Liver (tissue), 9 donors: ENCODE data around the gene BDP1. TPM values are rescaled to one million over a fixed set of nuclear protein-coding genes. Genes with fewer than 3 reads are reported as not detected.
"Not testable (repeated sequence)": the region's sequence is repeated elsewhere in the genome, so short reads cannot be mapped to it uniquely, and the experiment has no call there.

Experiments
- DNase-seq: peaks from one replicate; pipeline ENCODE4 v3.0.0-alpha.2; 2017; ENCODE audit warnings: low spot score
- H3K27ac ChIP-seq, 2 donors: one replicate each; pipeline ENCODE4 v1.7.0; 2013; ENCODE audit warnings: inconsistent platforms in 2 of 2, low read length in 2 of 2, control low read depth in 1 of 2, low read depth in 1 of 2, mild to moderate bottlenecking in 1 of 2
- H3K27me3 ChIP-seq, 4 donors: one replicate each; pipeline versions ENCODE4 v1.6.1 to v1.7.0; 2013; ENCODE audit warnings: low read length in 3 of 4, inconsistent platforms in 1 of 4, mild to moderate bottlenecking in 1 of 4, moderate library complexity in 1 of 4; ENCODE audit not compliant: control insufficient read depth in 4 of 4, insufficient read depth in 4 of 4
- H3K36me3 ChIP-seq, 4 donors: one replicate each; pipeline versions ENCODE4 v1.6.1 to v1.7.0; 2013; ENCODE audit warnings: low read length in 3 of 4, mild to moderate bottlenecking in 3 of 4, low read depth in 1 of 4, moderate library complexity in 1 of 4; ENCODE audit not compliant: control insufficient read depth in 4 of 4, insufficient read depth in 3 of 4
- H3K4me1 ChIP-seq, 4 donors: one replicate each; pipeline versions ENCODE4 v1.6.1 to v1.7.0; 2013; ENCODE audit warnings: low read length in 3 of 4, mild to moderate bottlenecking in 3 of 4, moderate library complexity in 1 of 4; ENCODE audit not compliant: control insufficient read depth in 4 of 4, insufficient read depth in 4 of 4
- H3K4me3 ChIP-seq, 3 donors: one replicate each; pipeline versions ENCODE4 v1.6.1 to v1.7.0; 2013; ENCODE audit warnings: low read length in 3 of 3, control low read depth in 1 of 3, low read depth in 1 of 3, mild to moderate bottlenecking in 1 of 3
- H3K9ac ChIP-seq, 2 donors: one replicate each; pipeline ENCODE4 v1.7.0; 2013; ENCODE audit warnings: low read length in 2 of 2, mild to moderate bottlenecking in 2 of 2, moderate library complexity in 2 of 2, control low read depth in 1 of 2, low read depth in 1 of 2
- H3K9me3 ChIP-seq, 4 donors: one replicate each; pipeline versions ENCODE4 v1.6.1 to v1.7.0; 2013; ENCODE audit warnings: low read length in 3 of 4; ENCODE audit not compliant: control insufficient read depth in 4 of 4
- EGR1 ChIP-seq, 2 donors: IDR thresholded peaks; 2 replicates each; pipeline ENCODE4 v1.6.1; 2016 to 2018; ENCODE audit warnings: antibody characterized with exemption in 2 of 2, low read depth in 2 of 2
- FOXA2 ChIP-seq: IDR thresholded peaks from 2 replicates; pipeline ENCODE4 v1.6.1; 2016; ENCODE audit warnings: antibody characterized with exemption
- HNF4A ChIP-seq, 2 donors: conservative IDR thresholded peaks; 2 replicates each; pipeline ENCODE4 v1.6.1; 2016; ENCODE audit warnings: antibody characterized with exemption in 2 of 2, mild to moderate bottlenecking in 2 of 2
- HNF4G ChIP-seq: IDR thresholded peaks from 2 replicates; pipeline ENCODE4 v1.6.1; 2016; ENCODE audit warnings: antibody characterized with exemption
- JUND ChIP-seq, 2 donors: IDR thresholded peaks; 2 replicates each; pipeline ENCODE4 v1.6.1; 2016; ENCODE audit warnings: antibody characterized with exemption in 2 of 2
- NR2F2 ChIP-seq: IDR thresholded peaks from 2 replicates; pipeline ENCODE4 v1.6.1; 2016; ENCODE audit warnings: antibody characterized with exemption
- RAD21 ChIP-seq, 2 donors: IDR thresholded peaks; 2 replicates each; pipeline ENCODE4 v1.6.1; 2016; ENCODE audit warnings: antibody characterized with exemption in 2 of 2, mild to moderate bottlenecking in 2 of 2
- TAF1 ChIP-seq: conservative IDR thresholded peaks from 2 replicates; pipeline ENCODE4 v1.6.1; 2016; ENCODE audit warnings: antibody characterized with exemption, mild to moderate bottlenecking
- YY1 ChIP-seq: IDR thresholded peaks from 2 replicates; pipeline ENCODE4 v1.6.1; 2016; ENCODE audit warnings: antibody characterized with exemption, mild to moderate bottlenecking
- WGBS: extraction: QIAGEN DNeasy Blood & Tissue Kit; methylation state at CpG from one replicate; pipeline ENCODE4 v1.1.7; 2013; 5-methylcytosine and 5-hydroxymethylcytosine counted together
- polyA plus RNA-seq, 2 donors: library from polyadenylated mRNA; stranded (reverse) in 1 of 2; unstranded in 1 of 2; fragments of 200-250 nt in 1 of 2; fragments of >200 nt in 1 of 2; fragmentation: Nextera tagmentation in 1 of 2; extraction: Ambion mirVana in 1 of 2; gene quantifications; one replicate each; pipeline versions ENCODE4 v1.2.1 to v1.2.3, GENCODE V29; 2013 to 2015
- total RNA-seq, 2 donors: library from RNA; depleted of rRNA; stranded (reverse); fragments of >200 nt; gene quantifications; one replicate each; pipeline ENCODE4 v1.2.3, GENCODE V29; 2014
- TF ChIP-seq, protein P1 (sequence below): IDR thresholded peaks from 2 replicates; pipeline ENCODE4 v1.6.1; 2016; ENCODE audit warnings: antibody characterized with exemption, mild to moderate bottlenecking
- TF ChIP-seq, protein P2 (sequence below): IDR thresholded peaks from 2 replicates; pipeline ENCODE4 v1.6.1; 2016; ENCODE audit warnings: antibody characterized with exemption
- TF ChIP-seq, protein P3 (sequence below): IDR thresholded peaks from 2 replicates; pipeline ENCODE4 v1.6.1; 2016; ENCODE audit warnings: antibody characterized with exemption
- TF ChIP-seq, protein P4 (sequence below): IDR thresholded peaks from 2 replicates; pipeline ENCODE4 v1.6.1; 2016; ENCODE audit warnings: antibody characterized with exemption
- TF ChIP-seq, protein P5 (sequence below): fragments of 150-350 bp; IDR thresholded peaks from 2 replicates; pipeline ENCODE4 v1.5.1; 2017; ENCODE audit warnings: improper control_type of control experiment, low read depth, low read length; ENCODE audit not compliant: missing input control
- donor health status: healthy.
- donor health status: healthy.
- donor health status: healthy.
- donor health status: healthy.
- donor health status: healthy.

The BDP1 gene
- total and polyA plus RNA-seq, 4 donors = 3.8 to 17.2 (median 12.7) TPM

DNA sequence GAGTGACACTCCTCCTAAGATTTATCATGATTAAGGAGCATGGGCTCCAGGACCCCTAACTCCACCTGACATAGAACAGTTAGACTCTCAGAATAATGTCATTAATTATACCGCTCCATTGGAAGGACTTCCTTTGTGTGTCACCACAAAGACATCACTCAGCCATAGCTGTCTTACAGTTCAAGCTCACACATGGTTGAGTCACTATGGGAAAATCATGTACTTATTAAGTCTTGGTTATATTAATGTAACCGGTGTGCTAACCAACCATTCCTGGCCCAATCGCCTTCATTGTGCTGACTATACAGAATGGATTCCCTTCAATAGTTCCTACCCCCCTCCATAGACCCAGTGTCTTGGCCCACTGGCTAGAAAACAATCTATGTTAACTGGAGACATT is 120.8 kb downstream of the BDP1 start:
- TF ChIP-seq FOXA2 = no peak
- no peak for TF ChIP-seq JUND (IDR thresholded peaks at IDR 0.05)
- TF ChIP-seq, protein P1, sequence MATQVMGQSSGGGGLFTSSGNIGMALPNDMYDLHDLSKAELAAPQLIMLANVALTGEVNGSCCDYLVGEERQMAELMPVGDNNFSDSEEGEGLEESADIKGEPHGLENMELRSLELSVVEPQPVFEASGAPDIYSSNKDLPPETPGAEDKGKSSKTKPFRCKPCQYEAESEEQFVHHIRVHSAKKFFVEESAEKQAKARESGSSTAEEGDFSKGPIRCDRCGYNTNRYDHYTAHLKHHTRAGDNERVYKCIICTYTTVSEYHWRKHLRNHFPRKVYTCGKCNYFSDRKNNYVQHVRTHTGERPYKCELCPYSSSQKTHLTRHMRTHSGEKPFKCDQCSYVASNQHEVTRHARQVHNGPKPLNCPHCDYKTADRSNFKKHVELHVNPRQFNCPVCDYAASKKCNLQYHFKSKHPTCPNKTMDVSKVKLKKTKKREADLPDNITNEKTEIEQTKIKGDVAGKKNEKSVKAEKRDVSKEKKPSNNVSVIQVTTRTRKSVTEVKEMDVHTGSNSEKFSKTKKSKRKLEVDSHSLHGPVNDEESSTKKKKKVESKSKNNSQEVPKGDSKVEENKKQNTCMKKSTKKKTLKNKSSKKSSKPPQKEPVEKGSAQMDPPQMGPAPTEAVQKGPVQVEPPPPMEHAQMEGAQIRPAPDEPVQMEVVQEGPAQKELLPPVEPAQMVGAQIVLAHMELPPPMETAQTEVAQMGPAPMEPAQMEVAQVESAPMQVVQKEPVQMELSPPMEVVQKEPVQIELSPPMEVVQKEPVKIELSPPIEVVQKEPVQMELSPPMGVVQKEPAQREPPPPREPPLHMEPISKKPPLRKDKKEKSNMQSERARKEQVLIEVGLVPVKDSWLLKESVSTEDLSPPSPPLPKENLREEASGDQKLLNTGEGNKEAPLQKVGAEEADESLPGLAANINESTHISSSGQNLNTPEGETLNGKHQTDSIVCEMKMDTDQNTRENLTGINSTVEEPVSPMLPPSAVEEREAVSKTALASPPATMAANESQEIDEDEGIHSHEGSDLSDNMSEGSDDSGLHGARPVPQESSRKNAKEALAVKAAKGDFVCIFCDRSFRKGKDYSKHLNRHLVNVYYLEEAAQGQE = no peak
- no peak for TF ChIP-seq YY1
- no peak for TF ChIP-seq HNF4A (conservative IDR thresholded peaks at IDR 0.05)
- TF ChIP-seq TAF1 = no peak
- TF ChIP-seq, protein P2, sequence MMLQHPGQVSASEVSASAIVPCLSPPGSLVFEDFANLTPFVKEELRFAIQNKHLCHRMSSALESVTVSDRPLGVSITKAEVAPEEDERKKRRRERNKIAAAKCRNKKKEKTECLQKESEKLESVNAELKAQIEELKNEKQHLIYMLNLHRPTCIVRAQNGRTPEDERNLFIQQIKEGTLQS = no peak
- no peak for TF ChIP-seq HNF4G
- TF ChIP-seq EGR1 (IDR thresholded peaks at IDR 0.05; ENCODE audit: low read depth in 2 of 2) = no peak
- TF ChIP-seq, protein P3, sequence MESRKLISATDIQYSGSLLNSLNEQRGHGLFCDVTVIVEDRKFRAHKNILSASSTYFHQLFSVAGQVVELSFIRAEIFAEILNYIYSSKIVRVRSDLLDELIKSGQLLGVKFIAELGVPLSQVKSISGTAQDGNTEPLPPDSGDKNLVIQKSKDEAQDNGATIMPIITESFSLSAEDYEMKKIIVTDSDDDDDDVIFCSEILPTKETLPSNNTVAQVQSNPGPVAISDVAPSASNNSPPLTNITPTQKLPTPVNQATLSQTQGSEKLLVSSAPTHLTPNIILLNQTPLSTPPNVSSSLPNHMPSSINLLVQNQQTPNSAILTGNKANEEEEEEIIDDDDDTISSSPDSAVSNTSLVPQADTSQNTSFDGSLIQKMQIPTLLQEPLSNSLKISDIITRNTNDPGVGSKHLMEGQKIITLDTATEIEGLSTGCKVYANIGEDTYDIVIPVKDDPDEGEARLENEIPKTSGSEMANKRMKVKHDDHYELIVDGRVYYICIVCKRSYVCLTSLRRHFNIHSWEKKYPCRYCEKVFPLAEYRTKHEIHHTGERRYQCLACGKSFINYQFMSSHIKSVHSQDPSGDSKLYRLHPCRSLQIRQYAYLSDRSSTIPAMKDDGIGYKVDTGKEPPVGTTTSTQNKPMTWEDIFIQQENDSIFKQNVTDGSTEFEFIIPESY = no peak
- TF ChIP-seq NR2F2 = no peak
- TF ChIP-seq, protein P4, sequence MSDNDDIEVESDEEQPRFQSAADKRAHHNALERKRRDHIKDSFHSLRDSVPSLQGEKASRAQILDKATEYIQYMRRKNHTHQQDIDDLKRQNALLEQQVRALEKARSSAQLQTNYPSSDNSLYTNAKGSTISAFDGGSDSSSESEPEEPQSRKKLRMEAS = no peak
- no peak for TF ChIP-seq RAD21 (IDR thresholded peaks at IDR 0.05)
- TF ChIP-seq, protein P5, sequence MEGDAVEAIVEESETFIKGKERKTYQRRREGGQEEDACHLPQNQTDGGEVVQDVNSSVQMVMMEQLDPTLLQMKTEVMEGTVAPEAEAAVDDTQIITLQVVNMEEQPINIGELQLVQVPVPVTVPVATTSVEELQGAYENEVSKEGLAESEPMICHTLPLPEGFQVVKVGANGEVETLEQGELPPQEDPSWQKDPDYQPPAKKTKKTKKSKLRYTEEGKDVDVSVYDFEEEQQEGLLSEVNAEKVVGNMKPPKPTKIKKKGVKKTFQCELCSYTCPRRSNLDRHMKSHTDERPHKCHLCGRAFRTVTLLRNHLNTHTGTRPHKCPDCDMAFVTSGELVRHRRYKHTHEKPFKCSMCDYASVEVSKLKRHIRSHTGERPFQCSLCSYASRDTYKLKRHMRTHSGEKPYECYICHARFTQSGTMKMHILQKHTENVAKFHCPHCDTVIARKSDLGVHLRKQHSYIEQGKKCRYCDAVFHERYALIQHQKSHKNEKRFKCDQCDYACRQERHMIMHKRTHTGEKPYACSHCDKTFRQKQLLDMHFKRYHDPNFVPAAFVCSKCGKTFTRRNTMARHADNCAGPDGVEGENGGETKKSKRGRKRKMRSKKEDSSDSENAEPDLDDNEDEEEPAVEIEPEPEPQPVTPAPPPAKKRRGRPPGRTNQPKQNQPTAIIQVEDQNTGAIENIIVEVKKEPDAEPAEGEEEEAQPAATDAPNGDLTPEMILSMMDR = no peak
- 97% methylated on average over 3 of the region's 3 CpGs for WGBS
- Histone ChIP-seq H3K9ac (no peak overlapping the region), H3K27me3 (no peaks in the 10 kb centered on the region), H3K4me1 (no peaks in the 10 kb centered on the region), H3K27ac (no peak overlapping the region), H3K36me3 (peaks cover 0 to 5% (median 0%) of the 10 kb centered on the region in 4 donors), H3K9me3 (no peaks in the 10 kb centered on the region), H3K4me3 (no peak overlapping the region)
- DNase-seq = no peak

DNA sequence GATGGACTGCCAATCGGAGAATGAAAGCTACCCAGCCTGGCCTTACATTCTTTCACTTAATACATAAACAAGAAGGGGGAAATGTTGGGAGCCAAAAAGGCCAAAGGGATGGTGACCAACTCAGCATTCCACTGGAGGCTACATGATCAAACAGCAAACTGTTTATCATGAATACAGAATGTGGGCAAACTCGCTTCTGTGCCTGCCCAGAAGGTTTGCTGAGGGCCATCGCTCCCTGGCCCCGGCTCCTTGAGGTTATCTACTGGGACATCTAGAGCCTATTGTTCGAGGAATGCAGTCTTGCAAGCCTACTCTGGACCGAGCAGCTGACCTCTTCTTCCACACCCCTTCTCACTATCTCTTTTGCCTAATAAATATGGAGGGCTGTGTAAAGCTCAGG is 122.4 kb downstream of the BDP1 start:
- H3K27ac ChIP-seq, DNase-seq, H3K9ac ChIP-seq, H3K9me3 ChIP-seq, H3K4me3 ChIP-seq, H3K4me1 ChIP-seq, H3K27me3 ChIP-seq, H3K36me3 ChIP-seq: not testable (repeated sequence)
- WGBS = 83% methylated on average over 6 of the region's 6 CpGs
